Heart left ventricle (tissue), 16 donors: ENCODE measurements around the gene METTL9. TPM values are rescaled to one million over a fixed set of nuclear protein-coding genes. Genes with fewer than 3 reads are reported as not detected.

Experiments
- ATAC-seq, 4 donors: fragments of 200-7000 bp; cut with Tn5 transposase; one replicate each; pipeline ENCODE4 v1.9.1; 2020 to 2022; ENCODE audit warnings: moderate library complexity in 4 of 4, mild to moderate bottlenecking in 3 of 4, moderate number of reproducible peaks in 1 of 4
- DNase-seq, 5 donors: peaks; one replicate each; pipeline ENCODE4 v3.0.0-alpha.2; 2020
- H3K27ac ChIP-seq, 12 donors: fragments of 200-600 bp; sonication (generic) in 4 of 12; one replicate each; pipeline versions ENCODE4 v1.5.0 to v1.8.0; 2016 to 2022; ENCODE audit warnings: mild to moderate bottlenecking in 2 of 12
- H3K27me3 ChIP-seq, 9 donors: fragments of 200-600 bp; sonication (generic) in 2 of 9; one replicate each; pipeline versions ENCODE4 v1.5.1 to v1.8.0; 2016 to 2022; ENCODE audit warnings: mild to moderate bottlenecking in 3 of 9
- H3K36me3 ChIP-seq, 9 donors: fragments of 200-600 bp; sonication (generic) in 2 of 9; one replicate each; pipeline versions ENCODE4 v1.5.0 to v1.8.0; 2018 to 2022; ENCODE audit warnings: mild to moderate bottlenecking in 2 of 9
- H3K4me1 ChIP-seq, 12 donors: fragments of 200-600 bp; sonication (generic) in 4 of 12; one replicate each; pipeline versions ENCODE4 v1.5.0 to v1.8.0; 2016 to 2022; ENCODE audit warnings: mild to moderate bottlenecking in 3 of 12
- H3K4me3 ChIP-seq, 12 donors: fragments of 200-600 bp; sonication (generic) in 4 of 12; one replicate each; pipeline versions ENCODE4 v1.5.0 to v1.8.0; 2017 to 2022; ENCODE audit warnings: mild to moderate bottlenecking in 9 of 12, moderate library complexity in 4 of 12
- H3K9me3 ChIP-seq, 12 donors: fragments of 200-600 bp; sonication (generic) in 4 of 12; one replicate each; pipeline versions ENCODE4 v1.5.0 to v1.8.0; 2016 to 2022; ENCODE audit warnings: mild to moderate bottlenecking in 1 of 12
- POLR2A ChIP-seq, 2 donors: fragments of 450-650 bp; IDR thresholded peaks; one replicate each; pipeline ENCODE4 v1.6.1; 2017; ENCODE audit warnings: antibody characterized with exemption in 2 of 2, mild to moderate bottlenecking in 2 of 2, moderate library complexity in 2 of 2
- WGBS, 4 donors: extraction: QIAGEN DNeasy Blood & Tissue Kit in 2 of 4; methylation state at CpG; one replicate each; pipeline versions ENCODE4 v1.1.5 to v1.1.7; 2013 to 2018; 5-methylcytosine and 5-hydroxymethylcytosine counted together
- intact Hi-C, 10 donors: fragments of 100-400 bp; cut with DNase I; formaldehyde crosslinking; loops; one replicate each; pipeline versions ENCODE4 v1.11.1 to v1.14.2; 2022
- polyA plus RNA-seq, 2 donors: library from polyadenylated mRNA; stranded (reverse); fragments of 200-250 nt; gene quantifications; one replicate each; pipeline ENCODE4 v1.2.3, GENCODE V29; 2013
- total RNA-seq, 9 donors: library from RNA; depleted of rRNA in 2 of 9; stranded (reverse); fragments of >200 nt in 2 of 9; fragmentation: NEBNext Ultra II Directional in 3 of 9; extraction: Animal tissue kit (Norgen Biotek cat#: 25700) in 3 of 9; gene quantifications; one replicate each; pipeline versions ENCODE4 v1.1.0 to v1.2.4, GENCODE V29; 2016 to 2023
- TF ChIP-seq, protein P1 (sequence below), 12 donors: fragments of 200-600 bp; sonication (generic) in 4 of 12; IDR thresholded peaks; one replicate each; pipeline versions ENCODE4 v1.5.0 to v1.8.0; 2018 to 2022; ENCODE audit warnings: antibody characterized with exemption in 12 of 12, mild to moderate bottlenecking in 5 of 12
- donor health status: ischemic (EF 13 %, LVEDD 7.1; RV severe dilation, severe dysfunction).
- donor health status: healthy with polysubstance abuse.
- donor health status: DM: no; HTN: yes; CAD: no.
- donor health status: DM: no; HTN: no; CAD: no.
- donor health status: ischemic (EF 25% LVEDD 6.9; RV normal size, moderate dysfunction).
- donor health status: ischemic (EF 25% LVEDD 5.7; RV mildly dilated, moderate dysfunction).
- donor health status: healthy.
- donor health status: DM: yes; HTN: yes; CAD: no.
- donor health status: ischemic (EF 35%, LVEDD 5.7; RV mildly dilated, moderate dysfunction).
- donor health status: nonischemic (EF 11% LVEDD 7.7; RV severe dilation, severe dysfunction).
- donor health status: DM: yes; HTN: yes; CAD: no.
- donor health status: PGD.
- donor health status: ischemic (EF 29% LVEDD 5.4; RV normal size, mild dysfunction).
- donor health status: nonischemic (EF 23%, LVEDD 6.1; RV moderate dilation, normal function).

METTL9 gene
- total and polyA plus RNA-seq, 11 donors, result 12.2 to 70.6 (median 55.0) TPM

DNA sequence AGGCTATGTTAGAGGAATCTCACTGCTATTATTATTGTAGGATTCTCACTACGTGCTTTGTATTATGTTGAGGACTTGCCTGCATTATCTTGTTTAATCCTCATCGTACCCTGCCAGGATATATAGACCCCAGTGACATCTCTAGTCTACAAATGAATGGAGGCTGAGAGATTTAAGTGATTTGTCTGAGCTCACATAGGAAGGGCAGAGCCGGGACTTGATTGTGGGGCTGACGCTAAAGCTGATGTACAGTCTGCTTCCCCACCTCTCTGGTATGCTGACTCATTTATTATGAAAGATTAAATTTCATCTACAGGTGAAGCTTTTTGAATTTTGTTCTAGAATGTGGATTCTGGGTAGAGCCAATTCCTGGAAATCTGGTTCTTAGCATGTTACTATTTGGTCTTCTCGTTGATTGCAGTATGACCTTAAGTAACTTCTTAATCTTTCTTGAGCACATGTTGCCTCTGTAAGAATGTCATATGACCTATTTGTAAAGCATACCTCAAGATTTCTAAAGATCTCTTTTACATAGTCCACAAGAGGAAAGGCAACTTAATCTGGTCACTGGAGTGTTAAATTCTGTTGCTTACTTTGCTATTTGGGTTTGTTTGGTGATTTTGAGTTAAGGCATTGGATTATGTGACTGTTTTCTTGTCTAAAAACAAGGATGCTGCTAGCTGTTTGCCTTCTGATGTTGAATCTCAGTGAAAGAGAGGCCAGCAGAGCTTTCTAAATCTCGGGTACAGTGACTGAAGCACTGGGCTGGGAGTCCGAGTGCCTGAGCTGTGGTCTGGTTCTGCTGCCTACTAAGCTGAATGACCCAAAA, 12.4 kb downstream of the METTL9 start:
- intact Hi-C loops, result no loop called here
- Histone ChIP-seq H3K4me3 (no peak overlapping the region), H3K27me3 (no peaks in the 10 kb centered on the region), H3K9me3 (no peaks in the 10 kb centered on the region), H3K36me3 (peaks cover 0 to 8% (median 0%) of the 10 kb centered on the region in 9 donors), H3K27ac (peak overlapping the region in 3 of 12 donors; percentile 5 to 41 (median 7)), H3K4me1 (peaks cover 0 to 65% (median 31%) of the 10 kb centered on the region in 12 donors)
- WGBS, 4 donors, result 45 to 53% (median 46%) methylated on average over 7 of the region's 7 CpGs
- DNase-seq (no peak), ATAC-seq (peak in 2 of 4 donors; percentile 29 to 36)
- no peak for TF ChIP-seq POLR2A (IDR thresholded peaks at IDR 0.05)
- TF ChIP-seq, protein P1, sequence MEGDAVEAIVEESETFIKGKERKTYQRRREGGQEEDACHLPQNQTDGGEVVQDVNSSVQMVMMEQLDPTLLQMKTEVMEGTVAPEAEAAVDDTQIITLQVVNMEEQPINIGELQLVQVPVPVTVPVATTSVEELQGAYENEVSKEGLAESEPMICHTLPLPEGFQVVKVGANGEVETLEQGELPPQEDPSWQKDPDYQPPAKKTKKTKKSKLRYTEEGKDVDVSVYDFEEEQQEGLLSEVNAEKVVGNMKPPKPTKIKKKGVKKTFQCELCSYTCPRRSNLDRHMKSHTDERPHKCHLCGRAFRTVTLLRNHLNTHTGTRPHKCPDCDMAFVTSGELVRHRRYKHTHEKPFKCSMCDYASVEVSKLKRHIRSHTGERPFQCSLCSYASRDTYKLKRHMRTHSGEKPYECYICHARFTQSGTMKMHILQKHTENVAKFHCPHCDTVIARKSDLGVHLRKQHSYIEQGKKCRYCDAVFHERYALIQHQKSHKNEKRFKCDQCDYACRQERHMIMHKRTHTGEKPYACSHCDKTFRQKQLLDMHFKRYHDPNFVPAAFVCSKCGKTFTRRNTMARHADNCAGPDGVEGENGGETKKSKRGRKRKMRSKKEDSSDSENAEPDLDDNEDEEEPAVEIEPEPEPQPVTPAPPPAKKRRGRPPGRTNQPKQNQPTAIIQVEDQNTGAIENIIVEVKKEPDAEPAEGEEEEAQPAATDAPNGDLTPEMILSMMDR (IDR thresholded peaks at IDR 0.05), result no peak

DNA sequence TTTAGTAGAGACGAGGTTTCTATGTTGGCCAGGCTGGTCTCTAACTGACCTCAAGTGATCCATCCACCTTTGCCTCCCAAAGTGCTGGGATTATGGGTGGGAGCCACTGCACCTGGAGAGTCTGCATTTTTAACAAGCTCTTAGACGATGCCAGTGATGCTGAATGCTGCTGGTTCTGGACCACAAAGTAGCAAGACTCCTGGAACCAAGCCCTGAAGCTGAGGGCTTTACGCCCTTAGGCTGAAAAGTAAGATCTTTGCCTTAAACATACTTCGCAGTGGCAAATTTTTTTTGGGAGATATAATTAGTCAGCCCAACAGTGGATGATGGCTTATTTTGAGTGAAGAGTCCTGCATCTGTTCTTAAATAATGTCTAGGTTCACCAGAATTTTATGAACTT, 14.0 kb downstream of the METTL9 start:
- Histone ChIP-seq H3K9me3 (no peaks in the 10 kb centered on the region), H3K4me1 (peaks cover 0 to 53% (median 26%) of the 10 kb centered on the region in 12 donors), H3K27ac (no peak overlapping the region), H3K4me3 (no peak overlapping the region), H3K36me3 (peaks cover 0 to 15% (median 7%) of the 10 kb centered on the region in 9 donors), H3K27me3 (no peaks in the 10 kb centered on the region)
- intact Hi-C loops, result no loop called here
- DNase-seq (no peak), ATAC-seq (no peak)
- TF ChIP-seq, protein P1 (IDR thresholded peaks at IDR 0.05), result no peak
- 97 to 98% (median 98%) methylated on average over 4 of the region's 4 CpGs for WGBS, 4 donors

DNA sequence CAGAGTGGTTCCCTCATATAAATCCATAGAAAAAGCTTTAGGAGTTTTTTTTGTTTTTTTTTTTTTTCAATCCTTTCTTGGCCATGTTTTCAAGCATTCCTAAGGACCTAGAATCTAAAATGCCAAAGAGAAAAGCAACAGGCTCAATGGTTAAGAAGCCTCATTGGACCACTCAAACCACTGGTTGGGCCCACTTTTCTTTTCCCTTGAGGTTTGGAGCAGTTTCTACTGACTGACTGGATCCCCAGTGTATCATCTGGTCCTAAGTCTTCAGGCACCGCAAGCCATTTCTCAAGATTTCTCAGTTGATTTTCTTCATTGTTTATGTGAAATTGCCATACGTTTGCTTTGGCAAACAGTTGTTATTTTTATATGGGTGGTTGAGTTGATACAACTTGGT, 14.4 kb downstream of the METTL9 start:
- peaks cover 0 to 50% (median 23%) of the 10 kb centered on the region in 12 donors for H3K4me1 ChIP-seq
- no peak for TF ChIP-seq POLR2A (IDR thresholded peaks at IDR 0.05)
- TF ChIP-seq, protein P1 (IDR thresholded peaks at IDR 0.05), result no peak
- H3K27me3 ChIP-seq, result no peaks in the 10 kb centered on the region
- DNase-seq (no peak), ATAC-seq (no peak)
- H3K36me3 ChIP-seq, result peaks cover 0 to 19% (median 10%) of the 10 kb centered on the region in 9 donors
- H3K4me3 ChIP-seq, result no peak overlapping the region
- 94 to 96% (median 95%) methylated on average over 2 of the region's 2 CpGs for WGBS, 4 donors
- no peaks in the 10 kb centered on the region for H3K9me3 ChIP-seq
- intact Hi-C loops, result no loop called here
- no peak overlapping the region for H3K27ac ChIP-seq

DNA sequence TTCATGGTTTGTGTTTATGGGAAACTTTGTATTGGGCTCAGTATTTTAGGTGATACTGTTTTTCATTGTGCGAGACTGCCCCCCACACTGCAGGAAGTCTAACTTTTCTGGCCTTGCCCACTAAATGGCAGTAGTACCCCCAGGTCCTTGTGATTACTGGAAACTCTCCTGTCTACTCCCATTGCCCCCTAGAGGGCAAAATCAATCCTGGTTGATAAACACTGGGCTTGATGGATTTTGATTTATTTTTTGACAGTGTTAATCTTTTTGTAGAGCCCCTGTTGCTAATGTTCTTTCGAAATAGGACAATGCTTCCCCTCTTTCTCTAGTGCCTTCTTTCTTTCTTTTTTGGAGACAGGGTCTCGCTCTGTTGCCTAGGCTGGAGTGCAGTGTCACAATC, 15.5 kb downstream of the METTL9 start:
- Histone ChIP-seq H3K27me3 (no peaks in the 10 kb centered on the region), H3K4me1 (peaks cover 0 to 50% (median 21%) of the 10 kb centered on the region in 12 donors), H3K27ac (no peak overlapping the region), H3K9me3 (no peaks in the 10 kb centered on the region), H3K36me3 (peaks cover 0 to 30% (median 17%) of the 10 kb centered on the region in 9 donors), H3K4me3 (no peak overlapping the region)
- 96 to 100% (median 99%) methylated on average over 3 of the region's 3 CpGs for WGBS, 4 donors
- ATAC-seq, result no peak
- no peak for DNase-seq
- no peak for TF ChIP-seq POLR2A (IDR thresholded peaks at IDR 0.05)
- TF ChIP-seq, protein P1 (IDR thresholded peaks at IDR 0.05), result peak in 1 of 12 donors; percentile 6
- intact Hi-C loops, result no loop called here
